Measurements from ENCODE around the gene KSR1.

KSR1 gene

GRCh38 chr17:27475070-27475673 is 18.9 kb downstream of the KSR1 start:
- DNase-seq: peak; percentile 85

GRCh38 chr17:27475981-27476895 is 20.0 kb downstream of the KSR1 start:
- DNase-seq: no peak

GRCh38 chr17:27477050-27477888 is 21.0 kb downstream of the KSR1 start:
- no peak for DNase-seq

GRCh38 chr17:27477971-27478684 is 21.9 kb downstream of the KSR1 start:
- DNase-seq: no peak

- DNase-seq: no peak
Observed at GRCh38 chr17:27478901-27479538, 22.8 kb downstream of the KSR1 start.

GRCh38 chr17:27479838-27480237 is 23.6 kb downstream of the KSR1 start:
- DNase-seq: no peak

GRCh38 chr17:27480699-27481098 is 24.5 kb downstream of the KSR1 start:
- no peak for DNase-seq

- DNase-seq: peak; percentile 79
Observed at GRCh38 chr17:27481327-27481726, 25.1 kb downstream of the KSR1 start.

GRCh38 chr17:27485125-27485524 is 28.9 kb downstream of the KSR1 start:
- no peak for DNase-seq

- DNase-seq: no peak
Observed at GRCh38 chr17:27485716-27486495, 29.7 kb downstream of the KSR1 start.

- no peak for DNase-seq
Observed at GRCh38 chr17:27486741-27487140, 30.5 kb downstream of the KSR1 start.

GRCh38 chr17:27488231-27488630 is 32.0 kb downstream of the KSR1 start:
- no peak for DNase-seq

GRCh38 chr17:27489045-27489715 is 32.9 kb downstream of the KSR1 start:
- no peak for DNase-seq

GRCh38 chr17:27490391-27490790 is 34.1 kb downstream of the KSR1 start:
- DNase-seq: no peak

- DNase-seq: no peak
Observed at GRCh38 chr17:27491713-27492190, 35.5 kb downstream of the KSR1 start.

GRCh38 chr17:27492470-27492869 is 36.2 kb downstream of the KSR1 start:
- no peak for DNase-seq

GRCh38 chr17:27493088-27493487 is 36.8 kb downstream of the KSR1 start:
- no peak for DNase-seq

- no peak for DNase-seq
Observed at GRCh38 chr17:27494192-27495091, 38.2 kb downstream of the KSR1 start.

GRCh38 chr17:27495460-27495859 is 39.2 kb downstream of the KSR1 start:
- DNase-seq: no peak

- no peak for DNase-seq
Observed at GRCh38 chr17:27496005-27496404, 39.8 kb downstream of the KSR1 start.
